Activated T-helper 1 cell treated with anti-CD3 and anti-CD28 coated beads, Interleukin-12 subunit alpha, Interleukin-12 subunit beta, Interleukin-2, Interleukin-4 antibody, amounts not matched to agents 30 ng/mL and 10 ng/mL and 1 ng/mL, durations not matched to agents 14 hours and 24 hours and 36 hours (primary cell): Measurements from ENCODE around the gene RBM47. TPM values are rescaled to one million over a fixed set of nuclear protein-coding genes. Genes with fewer than 3 reads are reported as not detected.

Experiments used
- DNase-seq: peaks from one replicate; pipeline ENCODE4 v3.0.0; 2021; ENCODE audit warnings: low spot score
- H3K27ac Mint-ChIP-seq: one replicate; pipeline ENCODE4 v1.8.0; 2021; ENCODE audit warnings: mild to moderate bottlenecking, mixed read lengths
- H3K27me3 Mint-ChIP-seq: one replicate; pipeline ENCODE4 v1.8.0; 2022; ENCODE audit warnings: mild to moderate bottlenecking, moderate library complexity, mixed read lengths; ENCODE audit not compliant: insufficient read depth
- H3K36me3 Mint-ChIP-seq: one replicate; pipeline ENCODE4 v1.8.0; 2021; ENCODE audit warnings: low read depth, mixed read lengths
- H3K4me1 Mint-ChIP-seq: one replicate; pipeline ENCODE4 v1.8.0; 2021; ENCODE audit warnings: low read depth, mixed read lengths
- H3K4me3 Mint-ChIP-seq: one replicate; pipeline ENCODE4 v1.8.0; 2021; ENCODE audit warnings: mild to moderate bottlenecking, moderate library complexity, mixed read lengths
- H3K9me3 Mint-ChIP-seq: one replicate; pipeline ENCODE4 v1.8.0; 2021; ENCODE audit warnings: mixed read lengths
- intact Hi-C: fragments of 100-400 bp; cut with micrococcal nuclease; formaldehyde crosslinking; loops from one replicate; pipeline ENCODE4 v1.15.1; 2024
- total RNA-seq: library from RNA; stranded (reverse); gene quantifications from 2 replicates; pipeline ENCODE4 v1.2.3, GENCODE V29; 2022

RBM47 gene
- total RNA-seq, 1 donor from 2014 or later, result 21.4 TPM

- intact Hi-C loops, result loop anchor here (1.0 to 2.0 kb wide), 5 partner anchors 8 to 140 kb away; no protein-coding TSS in a partner anchor
- no peak for DNase-seq
- Mint-ChIP-seq H3K4me1 (peaks cover 50% of the 10 kb centered on the region), H3K27me3 (peaks cover 2% of the 10 kb centered on the region), H3K9me3 (no peaks in the 10 kb centered on the region), H3K27ac (peak overlapping the region; percentile 15), H3K36me3 (peaks cover 8% of the 10 kb centered on the region), H3K4me3 (no peak overlapping the region)
Measured at GRCh38 chr4:40581254-40582140, 48.2 kb downstream of the RBM47 start.

GRCh38 chr4:40579983-40580382 lies 49.7 kb downstream of the RBM47 start:
- Mint-ChIP-seq H3K4me3 (no peak overlapping the region), H3K27me3 (peaks cover 2% of the 10 kb centered on the region), H3K4me1 (peaks cover 51% of the 10 kb centered on the region), H3K27ac (no peak overlapping the region), H3K9me3 (no peaks in the 10 kb centered on the region), H3K36me3 (peaks cover 4% of the 10 kb centered on the region)
- intact Hi-C loops, result loop anchor here (2.0 to 5.0 kb wide), 2 partner anchors 21 to 122 kb away; no protein-coding TSS in a partner anchor
- no peak for DNase-seq

GRCh38 chr4:40577588-40578253 lies 51.9 kb downstream of the RBM47 start:
- no peak overlapping the region for H3K4me3 Mint-ChIP-seq
- DNase-seq, result no peak
- H3K36me3 Mint-ChIP-seq, result peaks cover 2% of the 10 kb centered on the region
- H3K27me3 Mint-ChIP-seq, result peaks cover 2% of the 10 kb centered on the region
- peak overlapping the region; percentile 74 for H3K27ac Mint-ChIP-seq
- no peaks in the 10 kb centered on the region for H3K9me3 Mint-ChIP-seq
- intact Hi-C loops, result loop anchor here (2.0 to 5.0 kb wide), 3 partner anchors 27 to 331 kb away; no protein-coding TSS in a partner anchor
- peaks cover 66% of the 10 kb centered on the region for H3K4me1 Mint-ChIP-seq

GRCh38 chr4:40576651-40577480 lies 52.8 kb downstream of the RBM47 start:
- peaks cover 57% of the 10 kb centered on the region for H3K4me1 Mint-ChIP-seq

GRCh38 chr4:40575846-40576245 lies 53.8 kb downstream of the RBM47 start:
- H3K4me3 Mint-ChIP-seq, result no peak overlapping the region
- no peak overlapping the region for H3K27ac Mint-ChIP-seq
- H3K27me3 Mint-ChIP-seq, result no peaks in the 10 kb centered on the region
- no peaks in the 10 kb centered on the region for H3K36me3 Mint-ChIP-seq
- DNase-seq, result no peak
- intact Hi-C loops, result loop anchor here (2.0 to 5.0 kb wide), 3 partner anchors 25 to 333 kb away; no protein-coding TSS in a partner anchor
- H3K4me1 Mint-ChIP-seq, result peaks cover 49% of the 10 kb centered on the region
- no peaks in the 10 kb centered on the region for H3K9me3 Mint-ChIP-seq

More at GRCh38 chr4:40576651-40577480, 52.8 kb downstream of the RBM47 start:
- Mint-ChIP-seq H3K36me3 (no peaks in the 10 kb centered on the region), H3K27me3 (peaks cover 2% of the 10 kb centered on the region), H3K27ac (peak overlapping the region; percentile 74), H3K9me3 (no peaks in the 10 kb centered on the region), H3K4me3 (peak overlapping the region; percentile 35)
- DNase-seq, result no peak
- intact Hi-C loops, result loop anchor here (2.0 to 5.0 kb wide), 3 partner anchors 26 to 332 kb away; no protein-coding TSS in a partner anchor

GRCh38 chr4:40573593-40574311 lies 55.9 kb downstream of the RBM47 start:
- Mint-ChIP-seq H3K4me1 (peaks cover 40% of the 10 kb centered on the region), H3K27ac (peak overlapping the region; percentile 92), H3K27me3 (no peaks in the 10 kb centered on the region), H3K36me3 (no peaks in the 10 kb centered on the region), H3K4me3 (peak overlapping the region; percentile 56), H3K9me3 (no peaks in the 10 kb centered on the region)
- intact Hi-C loops, result loop anchor here (1.0 kb wide), 1 partner anchor 8 kb away; no protein-coding TSS in a partner anchor
- no peak for DNase-seq

GRCh38 chr4:40572692-40573310 lies 56.9 kb downstream of the RBM47 start:
- intact Hi-C loops, result loop anchor here (1.0 kb wide), 1 partner anchor 8 kb away; no protein-coding TSS in a partner anchor
- DNase-seq, result no peak
- Mint-ChIP-seq H3K27me3 (no peaks in the 10 kb centered on the region), H3K9me3 (no peaks in the 10 kb centered on the region), H3K36me3 (no peaks in the 10 kb centered on the region), H3K27ac (no peak overlapping the region), H3K4me3 (no peak overlapping the region), H3K4me1 (peaks cover 40% of the 10 kb centered on the region)

GRCh38 chr4:40571208-40571607 lies 58.5 kb downstream of the RBM47 start:
- Mint-ChIP-seq H3K9me3 (no peaks in the 10 kb centered on the region), H3K36me3 (no peaks in the 10 kb centered on the region), H3K4me3 (no peak overlapping the region), H3K27ac (no peak overlapping the region), H3K27me3 (no peaks in the 10 kb centered on the region), H3K4me1 (peaks cover 24% of the 10 kb centered on the region)
- no peak for DNase-seq
- intact Hi-C loops, result no loop called here

GRCh38 chr4:40570348-40571077 lies 59.2 kb downstream of the RBM47 start:
- Mint-ChIP-seq H3K36me3 (peaks cover 3% of the 10 kb centered on the region), H3K4me1 (peaks cover 19% of the 10 kb centered on the region), H3K27me3 (no peaks in the 10 kb centered on the region), H3K9me3 (no peaks in the 10 kb centered on the region), H3K27ac (no peak overlapping the region), H3K4me3 (no peak overlapping the region)
- intact Hi-C loops, result no loop called here
- DNase-seq, result no peak

GRCh38 chr4:40564815-40565483 lies 64.7 kb downstream of the RBM47 start:
- H3K4me1 Mint-ChIP-seq, result peaks cover 13% of the 10 kb centered on the region
- no peak overlapping the region for H3K27ac Mint-ChIP-seq
- H3K4me3 Mint-ChIP-seq, result no peak overlapping the region
- intact Hi-C loops, result no loop called here
- H3K9me3 Mint-ChIP-seq, result no peaks in the 10 kb centered on the region
- peaks cover under 1% of the 10 kb centered on the region for H3K27me3 Mint-ChIP-seq
- H3K36me3 Mint-ChIP-seq, result peaks cover 3% of the 10 kb centered on the region
- DNase-seq, result no peak

GRCh38 chr4:40564004-40564403 lies 65.7 kb downstream of the RBM47 start:
- H3K36me3 Mint-ChIP-seq, result peaks cover 4% of the 10 kb centered on the region
- H3K4me1 Mint-ChIP-seq, result peaks cover 20% of the 10 kb centered on the region
- peaks cover 3% of the 10 kb centered on the region for H3K27me3 Mint-ChIP-seq
- no peak for DNase-seq
- no peaks in the 10 kb centered on the region for H3K9me3 Mint-ChIP-seq
- intact Hi-C loops, result no loop called here
- H3K27ac Mint-ChIP-seq, result no peak overlapping the region
- no peak overlapping the region for H3K4me3 Mint-ChIP-seq
